ENCODE data around the gene FEV.
A peak's percentile ranks its signal among the peaks of the same experiment; 100 is the strongest.

FEV gene

DNA sequence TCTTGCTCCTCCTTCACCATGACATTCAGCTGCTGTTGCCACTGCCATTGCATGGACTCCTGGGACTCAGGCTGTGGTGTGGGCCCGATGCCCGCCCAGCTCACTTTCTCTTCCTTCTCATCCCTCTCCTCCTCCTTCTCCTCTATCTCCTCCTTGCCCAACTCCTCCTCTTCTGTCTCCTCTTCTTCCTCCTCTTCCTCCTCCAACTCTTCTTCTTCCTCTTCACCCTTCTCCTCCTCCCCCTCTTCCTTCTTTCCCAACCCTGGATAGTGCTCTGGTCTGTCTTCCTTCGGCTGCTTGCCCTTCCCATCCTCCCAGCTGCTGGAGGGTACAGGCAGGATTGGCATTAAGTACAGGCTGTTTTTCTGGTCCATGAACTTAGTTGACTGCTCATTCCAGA, 19.0 kb upstream of the FEV start:
- peaks cover 3% of the 10 kb centered on the region for H3K27me3 ChIP-seq (ENCODE audit: insufficient read depth, low read length, poor library complexity)
- no peak overlapping the region for H3K27ac ChIP-seq (ENCODE audit: low read length)
- DNase-seq: no peak
- no peaks in the 10 kb centered on the region for H3K9me3 ChIP-seq (ENCODE audit: insufficient read depth, low read length, severe bottlenecking)
- no peaks in the 10 kb centered on the region for H3K79me2 ChIP-seq (ENCODE audit: insufficient read depth, low read length)
- H4K20me1 ChIP-seq (ENCODE audit: insufficient read depth, low read length): peaks cover 5% of the 10 kb centered on the region
- no peak for TF ChIP-seq EZH2 (IDR thresholded peaks at IDR 0.05; ENCODE audit: borderline replicate concordance, low read depth, low read length, severe bottlenecking)
- TF ChIP-seq, protein P1, sequence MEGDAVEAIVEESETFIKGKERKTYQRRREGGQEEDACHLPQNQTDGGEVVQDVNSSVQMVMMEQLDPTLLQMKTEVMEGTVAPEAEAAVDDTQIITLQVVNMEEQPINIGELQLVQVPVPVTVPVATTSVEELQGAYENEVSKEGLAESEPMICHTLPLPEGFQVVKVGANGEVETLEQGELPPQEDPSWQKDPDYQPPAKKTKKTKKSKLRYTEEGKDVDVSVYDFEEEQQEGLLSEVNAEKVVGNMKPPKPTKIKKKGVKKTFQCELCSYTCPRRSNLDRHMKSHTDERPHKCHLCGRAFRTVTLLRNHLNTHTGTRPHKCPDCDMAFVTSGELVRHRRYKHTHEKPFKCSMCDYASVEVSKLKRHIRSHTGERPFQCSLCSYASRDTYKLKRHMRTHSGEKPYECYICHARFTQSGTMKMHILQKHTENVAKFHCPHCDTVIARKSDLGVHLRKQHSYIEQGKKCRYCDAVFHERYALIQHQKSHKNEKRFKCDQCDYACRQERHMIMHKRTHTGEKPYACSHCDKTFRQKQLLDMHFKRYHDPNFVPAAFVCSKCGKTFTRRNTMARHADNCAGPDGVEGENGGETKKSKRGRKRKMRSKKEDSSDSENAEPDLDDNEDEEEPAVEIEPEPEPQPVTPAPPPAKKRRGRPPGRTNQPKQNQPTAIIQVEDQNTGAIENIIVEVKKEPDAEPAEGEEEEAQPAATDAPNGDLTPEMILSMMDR (IDR thresholded peaks at IDR 0.05; ENCODE audit: borderline replicate concordance, extremely low read depth, low read length, poor library complexity, severe bottlenecking): no peak
- H2AFZ ChIP-seq (ENCODE audit: low read depth, low read length): no peak overlapping the region
- no peak for ATAC-seq (ENCODE audit: insufficient read depth, low read depth)
- H3K4me1 ChIP-seq (ENCODE audit: insufficient read depth, low read length): peaks cover 4% of the 10 kb centered on the region; the same call in 1 of the 2 replicates
- no peak overlapping the region for H3K4me2 ChIP-seq (ENCODE audit: insufficient read depth, low read length)
- H3K36me3 ChIP-seq (ENCODE audit: insufficient read depth, low read length): no peaks in the 10 kb centered on the region
- no peak overlapping the region for H3K4me3 ChIP-seq (ENCODE audit: low read depth in 1 of 2, low read length in 2 of 2)
- H3K9ac ChIP-seq (ENCODE audit: low read depth, low read length): no peak overlapping the region

DNA sequence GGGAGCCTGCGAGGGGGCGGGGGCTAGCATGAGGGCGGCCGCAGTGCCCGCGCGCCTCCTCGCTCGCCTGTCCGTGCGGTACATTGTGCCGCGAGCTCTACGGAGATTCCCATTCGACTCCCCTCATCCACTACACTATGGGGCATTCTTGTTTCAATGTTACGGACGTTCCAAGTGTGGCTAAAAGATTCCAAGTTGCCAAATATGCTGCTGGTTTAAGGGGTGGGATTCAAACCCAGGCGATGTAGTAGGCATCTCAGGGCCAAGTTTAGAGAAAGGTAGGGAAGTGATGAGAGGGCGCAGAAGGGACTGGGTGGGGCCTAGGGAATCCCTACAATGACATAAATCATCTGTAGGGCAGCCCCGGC, 18.3 kb upstream of the FEV start:
- Histone ChIP-seq H3K9me3 (ENCODE audit: insufficient read depth, low read length, severe bottlenecking) (no peaks in the 10 kb centered on the region), H3K27me3 (ENCODE audit: insufficient read depth, low read length, poor library complexity) (peaks cover 3% of the 10 kb centered on the region), H3K36me3 (ENCODE audit: insufficient read depth, low read length) (no peaks in the 10 kb centered on the region), H3K9ac (ENCODE audit: low read depth, low read length) (no peak overlapping the region), H3K4me1 (ENCODE audit: insufficient read depth, low read length) (peaks cover 4% of the 10 kb centered on the region; the same call in 1 of the 2 replicates), H3K79me2 (ENCODE audit: insufficient read depth, low read length) (no peaks in the 10 kb centered on the region), H3K27ac (ENCODE audit: low read length) (no peak overlapping the region), H3K4me3 (ENCODE audit: low read depth in 1 of 2, low read length in 2 of 2) (no peak overlapping the region), H2AFZ (ENCODE audit: low read depth, low read length) (no peak overlapping the region), H4K20me1 (ENCODE audit: insufficient read depth, low read length) (peaks cover 5% of the 10 kb centered on the region), H3K4me2 (ENCODE audit: insufficient read depth, low read length) (no peak overlapping the region)
- no peak for TF ChIP-seq EZH2 (IDR thresholded peaks at IDR 0.05; ENCODE audit: borderline replicate concordance, low read depth, low read length, severe bottlenecking)
- TF ChIP-seq, protein P1 (IDR thresholded peaks at IDR 0.05; ENCODE audit: borderline replicate concordance, extremely low read depth, low read length, poor library complexity, severe bottlenecking): peak; percentile 38
- ATAC-seq (ENCODE audit: insufficient read depth, low read depth) (no peak), DNase-seq (no peak)

DNA sequence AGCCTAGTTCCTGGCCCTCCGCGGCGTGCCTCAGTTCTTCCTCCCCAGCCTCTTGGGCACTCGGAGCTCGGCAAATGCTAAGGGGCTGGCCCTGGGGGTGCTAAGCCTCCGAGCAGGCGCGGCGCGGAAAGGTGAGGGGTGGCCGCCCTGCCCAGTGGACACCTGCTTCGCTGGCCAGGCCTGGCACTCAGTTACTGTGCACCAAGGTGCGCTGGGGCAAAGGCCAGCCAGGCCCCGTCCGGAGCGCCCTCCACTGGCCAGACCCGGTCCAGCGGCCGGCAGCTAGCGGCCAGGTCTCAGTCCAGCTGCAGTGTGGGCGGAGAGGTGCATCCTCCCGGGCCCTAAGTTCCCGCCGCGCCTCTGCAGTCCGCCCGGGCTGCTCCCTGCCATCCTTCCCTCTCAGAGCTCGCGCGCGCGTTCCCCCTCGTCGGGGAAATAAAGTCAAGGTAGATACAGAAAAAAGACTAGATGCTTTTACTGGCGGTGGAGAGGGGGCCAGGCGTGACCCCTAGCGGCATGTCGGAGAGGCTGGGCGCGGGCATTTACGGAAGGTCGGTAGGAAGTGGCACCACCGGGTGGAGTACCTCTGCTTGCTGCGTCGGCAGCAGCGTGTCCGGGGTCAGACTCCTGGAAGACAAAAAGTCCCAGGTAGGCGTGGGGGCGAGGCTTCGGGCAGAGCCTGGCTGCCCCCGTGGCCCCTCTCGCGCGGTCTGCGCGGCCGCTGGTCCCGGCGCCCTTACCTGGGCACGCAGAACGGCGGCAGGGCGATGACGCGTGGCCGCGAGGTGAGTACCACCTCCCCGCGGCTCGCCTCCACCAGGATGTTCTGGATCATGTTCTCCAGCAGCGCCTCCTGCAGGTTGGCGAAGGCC, 17.6 kb upstream of the FEV start:
- TF ChIP-seq, protein P1 (IDR thresholded peaks at IDR 0.05; ENCODE audit: borderline replicate concordance, extremely low read depth, low read length, poor library complexity, severe bottlenecking): no peak
- no peak for TF ChIP-seq EZH2 (IDR thresholded peaks at IDR 0.05; ENCODE audit: borderline replicate concordance, low read depth, low read length, severe bottlenecking)
- H3K79me2 ChIP-seq (ENCODE audit: insufficient read depth, low read length): no peaks in the 10 kb centered on the region
- no peak overlapping the region for H2AFZ ChIP-seq (ENCODE audit: low read depth, low read length)
- no peak overlapping the region for H3K4me2 ChIP-seq (ENCODE audit: insufficient read depth, low read length)
- no peak overlapping the region for H3K27ac ChIP-seq (ENCODE audit: low read length)
- no peak overlapping the region for H3K4me3 ChIP-seq (ENCODE audit: low read depth in 1 of 2, low read length in 2 of 2)
- DNase-seq: no peak
- peaks cover 4% of the 10 kb centered on the region; the same call in 1 of the 2 replicates for H3K4me1 ChIP-seq (ENCODE audit: insufficient read depth, low read length)
- no peaks in the 10 kb centered on the region for H3K9me3 ChIP-seq (ENCODE audit: insufficient read depth, low read length, severe bottlenecking)
- peaks cover 3% of the 10 kb centered on the region for H3K27me3 ChIP-seq (ENCODE audit: insufficient read depth, low read length, poor library complexity)
- H4K20me1 ChIP-seq (ENCODE audit: insufficient read depth, low read length): peaks cover 5% of the 10 kb centered on the region
- H3K9ac ChIP-seq (ENCODE audit: low read depth, low read length): no peak overlapping the region
- ATAC-seq (ENCODE audit: insufficient read depth, low read depth): no peak
- no peaks in the 10 kb centered on the region for H3K36me3 ChIP-seq (ENCODE audit: insufficient read depth, low read length)

Measured in DND-41 (cell line).